H9 (cell line): Measurements from ENCODE around the gene PROM1. TPM values are rescaled to one million over a fixed set of nuclear protein-coding genes. Genes with fewer than 3 reads are reported as not detected.

Source experiments
- DNase-seq: peaks from one replicate; pipeline ENCODE4 v3.0.0-alpha.2; 2017
- H2AFZ ChIP-seq: one replicate; pipeline ENCODE4 v1.6.1; 2013; ENCODE audit warnings: mild to moderate bottlenecking, low read length, control low read depth, moderate library complexity
- H2AK5ac ChIP-seq: 2 replicates; pipeline ENCODE4 v1.6.1; 2013; ENCODE audit warnings: low read length, control low read depth, mixed read lengths; ENCODE audit not compliant: insufficient read length
- H2BK120ac ChIP-seq: one replicate; pipeline ENCODE4 v1.6.1; 2013; ENCODE audit warnings: low read depth, mild to moderate bottlenecking, low read length, control low read depth, inconsistent platforms; ENCODE audit not compliant: poor library complexity, severe bottlenecking
- H2BK12ac ChIP-seq: 2 replicates; pipeline ENCODE4 v1.6.1; 2013; ENCODE audit warnings: low read length, control low read depth, mixed read lengths, low read depth; ENCODE audit not compliant: insufficient read length
- H2BK15ac ChIP-seq: 2 replicates; pipeline ENCODE4 v1.6.1; 2013; ENCODE audit warnings: low read depth, low read length, control low read depth
- H2BK20ac ChIP-seq: one replicate; pipeline ENCODE4 v1.6.1; 2013; ENCODE audit warnings: low read depth, mild to moderate bottlenecking, low read length, control low read depth, inconsistent platforms; ENCODE audit not compliant: poor library complexity, severe bottlenecking
- H2BK5ac ChIP-seq: 2 replicates; pipeline ENCODE4 v1.6.1; 2013; ENCODE audit warnings: low read length, control low read depth, mixed read lengths; ENCODE audit not compliant: insufficient read length
- H3K14ac ChIP-seq: 2 replicates; pipeline ENCODE4 v1.6.1; 2013; ENCODE audit warnings: low read length, control low read depth; ENCODE audit not compliant: insufficient read depth
- H3K18ac ChIP-seq: 2 replicates; pipeline ENCODE4 v1.6.1; 2013; ENCODE audit warnings: low read depth, mild to moderate bottlenecking, mixed read lengths, low read length, control low read depth; ENCODE audit not compliant: insufficient read length
- H3K23ac ChIP-seq: 2 replicates; pipeline ENCODE4 v1.6.1; 2013; ENCODE audit warnings: low read length, control low read depth, mixed read lengths, low read depth; ENCODE audit not compliant: insufficient read length
- H3K23me2 ChIP-seq: 2 replicates; pipeline ENCODE4 v1.6.1; 2013; ENCODE audit warnings: low read depth, mild to moderate bottlenecking, mixed read lengths, low read length, control low read depth; ENCODE audit not compliant: insufficient read length, poor library complexity, severe bottlenecking
- H3K27ac ChIP-seq: 2 replicates; pipeline ENCODE4 v1.5.1; 2013; ENCODE audit warnings: low read length, control low read depth, mixed read lengths, low read depth; ENCODE audit not compliant: insufficient read length
- H3K27me3 ChIP-seq: 2 replicates; pipeline ENCODE4 v1.6.1; 2013; ENCODE audit warnings: low read length, control low read depth, inconsistent platforms; ENCODE audit not compliant: insufficient read depth
- H3K4ac ChIP-seq: 2 replicates; pipeline ENCODE4 v1.6.1; 2013; ENCODE audit warnings: low read depth, mild to moderate bottlenecking, control low read depth, inconsistent platforms, low read length, moderate library complexity
- H3K4me1 ChIP-seq: 2 replicates; pipeline ENCODE4 v1.6.1; 2013; ENCODE audit warnings: low read length, control low read depth, inconsistent platforms; ENCODE audit not compliant: insufficient read depth
- H3K4me2 ChIP-seq: 2 replicates; pipeline ENCODE4 v1.6.1; 2013; ENCODE audit warnings: low read length, control low read depth, mixed read lengths; ENCODE audit not compliant: insufficient read length, insufficient read depth
- H3K56ac ChIP-seq: 2 replicates; pipeline ENCODE4 v1.6.1; 2013; ENCODE audit warnings: low read depth, mild to moderate bottlenecking, mixed read lengths, low read length, control low read depth; ENCODE audit not compliant: insufficient read length
- H3K79me1 ChIP-seq: 2 replicates; pipeline ENCODE4 v1.6.1; 2013; ENCODE audit warnings: low read depth, mild to moderate bottlenecking, moderate library complexity, low read length, control low read depth, inconsistent platforms; ENCODE audit not compliant: insufficient read depth, poor library complexity, severe bottlenecking
- H3K79me2 ChIP-seq: 2 replicates; pipeline ENCODE4 v1.6.1; 2013; ENCODE audit warnings: low read length, control low read depth, inconsistent platforms; ENCODE audit not compliant: insufficient read depth
- H3K9ac ChIP-seq: 2 replicates; pipeline ENCODE4 v1.6.1; 2013; ENCODE audit warnings: low read length, control low read depth, mixed read lengths; ENCODE audit not compliant: insufficient read length; ENCODE audit errors: extremely low read depth
- H3K9me3 ChIP-seq: one replicate; pipeline ENCODE4 v1.6.1; 2013; ENCODE audit warnings: low read depth, low read length, inconsistent platforms; ENCODE audit not compliant: control insufficient read depth
- H3T11ph ChIP-seq: one replicate; pipeline ENCODE4 v1.6.1; 2013; ENCODE audit warnings: mild to moderate bottlenecking, low read length, control low read depth, inconsistent platforms
- H4K20me1 ChIP-seq: one replicate; pipeline ENCODE4 v1.6.1; 2013; ENCODE audit not compliant: control insufficient read depth, insufficient read length, insufficient read depth
- H4K5ac ChIP-seq: 2 replicates; pipeline ENCODE4 v1.6.1; 2013; ENCODE audit warnings: low read depth, mild to moderate bottlenecking, mixed read lengths, low read length, control low read depth; ENCODE audit not compliant: insufficient read length
- H4K8ac ChIP-seq: replicated peaks from 2 replicates; pipeline ENCODE4 v1.6.1; 2013; ENCODE audit warnings: low read length, control low read depth, mixed read lengths, low read depth; ENCODE audit not compliant: insufficient read length
- H4K91ac ChIP-seq: 2 replicates; pipeline ENCODE4 v1.6.1; 2013; ENCODE audit warnings: low read depth, mild to moderate bottlenecking, moderate library complexity, mixed read lengths, low read length, control low read depth; ENCODE audit not compliant: insufficient read length
- H3K27ac Mint-ChIP-seq, 3 experiments: 2 replicates in 2 of 3; 3 replicates in 1 of 3; pipeline ENCODE4 v1.8.0; 2020 to 2021; ENCODE audit warnings: mixed read lengths in 3 of 3, mild to moderate bottlenecking in 1 of 3, moderate library complexity in 1 of 3
- H3K27me3 Mint-ChIP-seq: 2 replicates; pipeline ENCODE4 v1.8.0; 2021; ENCODE audit warnings: low read depth, mild to moderate bottlenecking, moderate library complexity, mixed read lengths
- H3K36me3 Mint-ChIP-seq, 3 experiments: 2 replicates in 2 of 3; 3 replicates in 1 of 3; pipeline ENCODE4 v1.8.0; 2020 to 2021; ENCODE audit warnings: low read depth in 3 of 3, mixed read lengths in 3 of 3; ENCODE audit not compliant: insufficient read depth in 1 of 3
- H3K4me1 Mint-ChIP-seq, 2 experiments: 2 replicates each; pipeline ENCODE4 v1.8.0; 2020; ENCODE audit warnings: mixed read lengths in 2 of 2
- H3K4me3 Mint-ChIP-seq, 2 experiments: 2 replicates in 1 of 2; 3 replicates in 1 of 2; pipeline ENCODE4 v1.8.0; 2020 to 2021; ENCODE audit warnings: mild to moderate bottlenecking in 2 of 2, mixed read lengths in 2 of 2, moderate library complexity in 1 of 2
- H3K9me3 Mint-ChIP-seq, 2 experiments: 2 replicates in 1 of 2; 3 replicates in 1 of 2; pipeline ENCODE4 v1.8.0; 2020; ENCODE audit warnings: mild to moderate bottlenecking in 2 of 2, mixed read lengths in 2 of 2, moderate library complexity in 1 of 2
- CTCF ChIP-seq: fragments of 200-600 bp; sonication (generic); conservative IDR thresholded peaks from 3 replicates; pipeline ENCODE4 v1.8.0; 2021; ENCODE audit warnings: antibody characterized with exemption, mild to moderate bottlenecking
- WGBS: extraction: QIAGEN DNeasy Blood & Tissue Kit; methylation state at CpG from one replicate; pipeline ENCODE4 v1.1.7; 2013; ENCODE audit warnings: missing lambda C conversion rate, low lambda C conversion rate, mixed read lengths; ENCODE audit not compliant: insufficient read length; ENCODE audit errors: extremely low coverage; 5-methylcytosine and 5-hydroxymethylcytosine counted together
- total RNA-seq: library from RNA; stranded (reverse); gene quantifications from 2 replicates; pipeline ENCODE4 v1.2.1, GENCODE V29; 2021

PROM1 gene
- total RNA-seq, 1 experiment from 2014 or later, result 98.3 TPM

DNA sequence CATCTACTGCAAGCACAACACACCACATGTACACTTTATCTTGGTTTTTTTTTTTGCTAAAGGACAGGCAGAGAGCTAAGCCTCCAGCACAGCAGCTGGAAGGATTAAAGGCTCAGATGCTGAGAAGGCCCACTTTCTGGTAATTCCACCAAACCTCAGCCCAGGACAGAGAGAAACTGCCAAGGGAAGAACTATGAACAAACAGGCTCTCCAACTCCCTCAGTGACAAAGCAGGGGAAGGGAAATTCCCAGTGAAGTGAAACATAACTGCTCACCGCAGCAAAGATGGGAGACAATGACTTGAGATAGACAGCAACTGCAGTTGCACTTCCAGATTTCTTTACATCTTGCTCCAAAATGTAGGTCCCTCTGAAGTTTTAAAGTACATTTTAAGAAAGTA lies 4.8 kb downstream of the PROM1 start:
- Histone ChIP-seq H3T11ph (no peak overlapping the region), H2BK15ac (no peak overlapping the region), H2BK20ac (no peak overlapping the region), H3K27me3 (peaks cover 1% of the 10 kb centered on the region; the same call in 1 of the 2 replicates), H2AFZ (no peak overlapping the region), H2AK5ac (no peak overlapping the region), H2BK5ac (no peak overlapping the region), H3K9me3 (no peaks in the 10 kb centered on the region), H3K23ac (no peak overlapping the region), H3K79me1 (peaks cover 8% of the 10 kb centered on the region), H3K14ac (no peak overlapping the region), H3K4me1 (no peaks in the 10 kb centered on the region), H3K4me2 (no peak overlapping the region), H4K20me1 (no peaks in the 10 kb centered on the region), H3K23me2 (peaks cover 19% of the 10 kb centered on the region), H2BK120ac (no peak overlapping the region), H3K4ac (no peak overlapping the region), H3K27ac (no peak overlapping the region), H2BK12ac (no peak overlapping the region), H4K8ac (no peak overlapping the region), H3K9ac (no peak overlapping the region), H3K79me2 (peaks cover 10% of the 10 kb centered on the region; the same call in 1 of the 2 replicates), H3K56ac (no peak overlapping the region), H4K5ac (no peak overlapping the region), H4K91ac (no peak overlapping the region), H3K18ac (no peak overlapping the region)
- Mint-ChIP-seq H3K4me3 (no peak overlapping the region), H3K36me3 (peaks cover 11 to 49% (median 32%) of the 10 kb centered on the region in 3 experiments; a peak in 6 of 7 replicates), H3K9me3 (no peaks in the 10 kb centered on the region), H3K27ac (0 out of 7 replicates have a peak overlapping the region, but pooled peaks of 1 of the 3 experiments have one; percentile 8), H3K27me3 (peaks cover 2% of the 10 kb centered on the region), H3K4me1 (peaks cover 40 to 56% of the 10 kb centered on the region in 2 experiments)
- no peak for TF ChIP-seq CTCF
- WGBS, result no CpG with 5 or more reads among the region's 1 CpG
- DNase-seq, result no peak
